Glutamatergic neuron (in vitro differentiated cells): ENCODE results near the gene AIP. TPM values are rescaled to one million over a fixed set of nuclear protein-coding genes. Genes with fewer than 3 reads are reported as not detected.

Source experiments
- DNase-seq: peaks from one replicate; pipeline ENCODE4 v3.0.0; 2022
- H3K27ac Mint-ChIP-seq: one replicate; pipeline ENCODE4 v1.8.0; 2020; ENCODE audit warnings: mild to moderate bottlenecking, mixed read lengths, inconsistent platforms; ENCODE audit not compliant: unreplicated experiment
- H3K27me3 Mint-ChIP-seq: one replicate; pipeline ENCODE4 v1.8.0; 2020; ENCODE audit warnings: mild to moderate bottlenecking, moderate library complexity, mixed read lengths, inconsistent platforms; ENCODE audit not compliant: unreplicated experiment
- H3K36me3 Mint-ChIP-seq: one replicate; pipeline ENCODE4 v1.8.0; 2020; ENCODE audit warnings: mild to moderate bottlenecking, mixed read lengths, inconsistent platforms; ENCODE audit not compliant: unreplicated experiment
- H3K4me1 Mint-ChIP-seq: one replicate; pipeline ENCODE4 v1.8.0; 2020; ENCODE audit warnings: mild to moderate bottlenecking, low read depth, mixed read lengths, inconsistent platforms; ENCODE audit not compliant: unreplicated experiment
- H3K4me3 Mint-ChIP-seq: one replicate; pipeline ENCODE4 v1.8.0; 2020; ENCODE audit warnings: mild to moderate bottlenecking, mixed read lengths, inconsistent platforms; ENCODE audit not compliant: unreplicated experiment
- H3K9me3 Mint-ChIP-seq: one replicate; pipeline ENCODE4 v1.8.0; 2020; ENCODE audit warnings: mild to moderate bottlenecking, moderate library complexity, mixed read lengths, inconsistent platforms; ENCODE audit not compliant: unreplicated experiment
- CTCF ChIP-seq: fragments of 200-600 bp; sonication (generic); IDR thresholded peaks from one replicate; pipeline ENCODE4 v1.5.0; 2021; ENCODE audit not compliant: partially characterized antibody, unreplicated experiment
- total RNA-seq: library from RNA; stranded (reverse); fragmentation: NEBNext Ultra II Directional; extraction: Animal tissue kit (Norgen Biotek cat#: 25700); gene quantifications from one replicate; pipeline ENCODE4 v1.2.1, GENCODE V29; 2021; ENCODE audit not compliant: unreplicated experiment

Gene AIP
- total RNA-seq, 1 donor from 2014 or later = 43.0 TPM

GRCh38 chr11:67514116-67514515, 31.3 kb downstream of the AIP start:
- Mint-ChIP-seq H3K36me3 (no peaks in the 10 kb centered on the region), H3K4me3 (no peak overlapping the region), H3K27ac (no peak overlapping the region), H3K27me3 (peaks cover 14% of the 10 kb centered on the region), H3K9me3 (peaks cover 1% of the 10 kb centered on the region), H3K4me1 (peaks cover 1% of the 10 kb centered on the region)
- no peak for TF ChIP-seq CTCF
- DNase-seq = no peak

GRCh38 chr11:67516806-67517205, 34.0 kb downstream of the AIP start:
- Mint-ChIP-seq H3K27ac (no peak overlapping the region), H3K27me3 (peaks cover 7% of the 10 kb centered on the region), H3K4me3 (no peak overlapping the region), H3K9me3 (no peaks in the 10 kb centered on the region), H3K36me3 (no peaks in the 10 kb centered on the region), H3K4me1 (no peaks in the 10 kb centered on the region)
- TF ChIP-seq CTCF = no peak
- no peak for DNase-seq

- no peak overlapping the region for H3K4me3 Mint-ChIP-seq
- DNase-seq = no peak
- H3K27ac Mint-ChIP-seq = no peak overlapping the region
- no peak for TF ChIP-seq CTCF
- peaks cover 9% of the 10 kb centered on the region for H3K27me3 Mint-ChIP-seq
- no peaks in the 10 kb centered on the region for H3K9me3 Mint-ChIP-seq
- H3K36me3 Mint-ChIP-seq = no peaks in the 10 kb centered on the region
- H3K4me1 Mint-ChIP-seq = no peaks in the 10 kb centered on the region
Measured at GRCh38 chr11:67517784-67518552, 35.1 kb downstream of the AIP start.

DNA sequence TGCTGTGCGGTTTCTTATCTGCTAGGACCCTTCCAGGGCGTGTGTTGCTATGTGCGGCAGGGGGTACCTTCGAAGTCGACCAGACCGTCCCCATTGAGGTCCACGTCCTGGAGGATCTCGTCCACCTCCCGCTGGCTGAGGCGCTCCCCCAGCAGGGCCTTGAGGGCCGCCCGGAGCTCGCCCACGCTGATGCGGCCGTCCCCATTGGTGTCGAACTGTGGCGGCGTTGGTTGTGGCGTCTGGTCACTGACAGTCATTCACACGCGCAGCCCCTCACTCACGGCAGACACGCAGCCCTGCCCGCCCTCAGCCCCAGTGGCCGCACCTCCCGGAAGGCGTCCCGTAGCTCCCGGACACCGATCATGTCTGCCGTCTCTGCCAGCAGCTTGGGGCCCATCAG, 36.9 kb downstream of the AIP start:
- no peak overlapping the region for H3K4me3 Mint-ChIP-seq
- no peak for TF ChIP-seq CTCF
- peaks cover 3% of the 10 kb centered on the region for H3K9me3 Mint-ChIP-seq
- H3K4me1 Mint-ChIP-seq = peaks cover 2% of the 10 kb centered on the region
- peaks cover 6% of the 10 kb centered on the region for H3K27me3 Mint-ChIP-seq
- H3K27ac Mint-ChIP-seq = no peak overlapping the region
- H3K36me3 Mint-ChIP-seq = no peaks in the 10 kb centered on the region
- DNase-seq = no peak
